SKM-1 treated with dmso at 0.1 percent for 144 hours (cell line): Measurements from ENCODE around the gene EEF2.
"Not testable (repeated sequence)": the region's sequence is repeated elsewhere in the genome, so short reads cannot be mapped to it uniquely, and the experiment has no call there.

Source experiments
- DNase-seq: peaks from one replicate; lab custom pipeline; 2025; ENCODE audit not compliant: unreplicated experiment; lab: John Stamatoyannopoulos, UW

Gene EEF2

DNA sequence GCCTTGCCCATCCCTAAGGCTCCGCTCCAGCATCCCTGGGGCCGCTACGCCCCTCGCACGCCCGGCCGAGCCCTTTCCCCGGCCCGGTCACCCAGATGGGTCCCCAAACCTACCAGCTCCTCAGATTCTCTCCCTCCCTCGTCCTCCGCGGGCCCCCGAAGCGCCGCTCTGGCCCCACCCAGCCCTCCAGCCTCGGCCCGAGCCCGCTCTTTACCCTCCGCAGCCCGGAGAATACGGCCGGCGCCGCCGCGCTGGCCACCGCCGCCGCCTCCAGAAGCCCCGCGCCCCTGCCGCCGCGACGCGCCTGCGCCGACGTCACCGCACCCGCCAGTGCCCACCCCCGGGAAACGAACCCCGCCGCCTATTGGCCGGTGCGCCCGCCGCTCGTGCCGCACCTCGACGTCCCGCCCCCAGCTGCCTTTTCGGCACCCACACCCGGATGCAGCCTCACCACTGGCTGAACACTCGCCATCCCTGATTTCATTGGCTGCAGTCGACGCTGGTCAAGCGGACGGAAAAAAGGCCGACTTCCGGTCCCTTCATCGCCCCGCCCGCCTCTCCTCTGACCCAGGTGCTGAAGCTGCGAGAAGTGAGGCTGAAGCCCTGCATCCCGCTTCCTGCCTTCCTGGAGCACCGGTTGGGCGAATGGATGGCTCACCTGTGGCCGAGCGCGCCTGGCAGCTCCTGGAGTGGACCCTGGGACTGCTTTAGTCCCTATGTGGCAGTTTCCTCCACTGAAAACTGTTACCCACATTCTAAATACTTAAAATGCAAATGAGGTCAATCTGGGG, 14.3 kb downstream of the EEF2 start, which contains the start of gene DAPK3:
TSS of gene DAPK3 (minus strand) at position 292 of the 791 bp plus-strand sequence. CDS start 1,364 bp downstream, outside the sequence.
- DNase-seq, result peak; percentile 97

DNA sequence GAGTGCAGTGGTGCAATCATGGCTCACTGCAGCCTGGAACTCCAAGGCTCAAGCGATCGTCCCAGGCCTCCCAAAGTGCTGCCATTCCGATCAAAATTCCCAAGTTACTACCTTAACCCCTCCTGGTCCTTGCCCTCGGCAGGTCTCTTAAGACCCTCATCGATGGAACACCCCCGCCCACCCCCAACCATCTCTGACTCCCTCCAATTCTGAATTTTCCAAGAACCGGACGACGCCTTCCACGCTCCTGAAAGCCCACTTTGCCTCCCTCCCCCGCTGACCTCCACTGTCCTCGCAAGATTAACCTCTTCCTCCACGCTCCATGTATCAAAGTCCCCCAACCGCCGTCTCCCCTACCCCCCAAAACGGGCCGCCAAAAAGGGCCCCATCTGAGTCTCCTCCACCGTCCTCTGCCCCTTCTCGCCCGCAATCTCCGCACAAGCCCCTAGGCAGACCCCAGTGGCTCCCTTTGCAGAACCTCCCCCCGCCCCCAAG, 14.9 kb downstream of the EEF2 start:
- no peak for DNase-seq

DNA sequence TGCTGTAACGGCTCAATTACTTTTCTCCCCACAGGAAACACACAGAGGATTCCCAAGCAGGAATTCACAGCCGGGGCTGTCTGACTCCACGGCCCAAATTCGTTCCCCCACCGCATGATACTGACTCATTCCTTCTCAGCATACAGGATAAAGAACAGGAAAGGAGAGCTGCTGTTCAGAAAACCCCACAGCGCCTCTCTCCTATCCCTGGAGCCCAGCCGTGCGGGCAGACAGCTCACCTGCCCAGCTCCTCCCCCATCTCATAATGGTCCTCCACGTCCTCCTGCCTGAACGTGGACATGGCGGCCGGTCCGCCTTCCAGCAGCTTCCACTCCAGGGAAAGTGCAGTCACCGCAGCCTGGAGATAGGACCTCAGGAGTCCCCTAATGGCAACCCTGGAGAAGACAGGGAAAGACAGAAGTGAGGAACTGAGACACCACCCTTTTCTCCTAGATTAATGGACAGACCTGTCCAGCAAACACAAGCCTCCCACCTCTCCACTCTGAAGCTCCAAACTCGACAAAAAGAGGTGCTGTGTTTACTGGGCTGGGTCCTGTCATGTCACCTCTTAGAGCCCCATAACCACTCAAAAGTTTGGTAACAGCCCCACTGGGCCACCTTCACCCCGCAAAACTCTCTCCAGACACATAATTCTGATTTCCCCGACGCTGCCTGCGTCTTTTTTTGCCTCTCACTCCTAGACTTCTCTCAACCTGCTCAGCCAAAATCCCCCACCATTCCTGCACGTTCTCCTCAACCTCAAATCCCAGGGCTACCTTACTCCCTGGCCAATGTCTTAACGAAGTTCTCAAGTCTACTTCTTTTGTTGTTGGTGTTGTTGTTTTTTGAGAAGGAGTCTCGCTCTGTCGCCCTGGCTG, 15.6 kb downstream of the EEF2 start:
- DNase-seq, result no peak

DNA sequence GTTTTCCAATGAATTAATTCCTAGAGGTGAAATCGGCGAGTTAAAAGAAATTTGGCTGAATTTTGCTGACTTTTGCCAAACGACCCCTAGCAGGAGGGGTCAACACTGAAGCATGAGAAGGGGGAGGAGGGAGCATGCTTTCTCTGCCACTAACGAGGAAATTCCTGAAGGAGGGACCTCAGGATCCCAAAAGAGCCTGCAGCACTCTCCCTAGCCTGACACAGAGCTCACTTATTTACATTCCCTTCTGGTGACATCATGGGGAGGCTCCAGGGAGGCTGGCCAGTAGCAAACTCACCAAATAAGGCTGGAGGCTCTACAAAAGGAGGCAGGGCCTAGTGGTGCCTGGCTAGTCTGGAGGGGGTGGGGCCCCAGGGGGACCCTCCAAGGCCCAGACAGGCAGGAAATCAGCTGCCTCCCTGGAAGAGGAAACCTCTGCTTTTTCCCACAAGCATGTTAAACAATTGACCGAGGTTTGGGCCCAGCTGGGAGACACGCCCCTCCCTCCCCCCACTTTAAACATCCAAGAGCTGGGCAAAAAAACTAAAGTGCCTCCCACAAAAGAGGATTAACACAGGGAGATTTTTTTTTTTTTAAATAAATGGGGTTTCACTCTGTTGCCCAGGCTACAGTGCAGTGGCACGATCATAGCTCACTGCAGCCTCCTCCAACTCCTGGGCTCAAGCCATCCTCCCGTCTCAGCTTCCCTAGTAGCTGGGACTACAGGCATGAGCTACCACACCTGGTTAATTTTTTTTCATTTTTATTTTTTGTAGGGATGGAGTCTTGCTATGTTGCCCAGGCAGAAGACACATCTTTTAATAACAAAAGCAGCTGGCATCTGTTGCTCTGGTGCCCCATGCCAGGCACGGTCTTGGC, 16.5 kb downstream of the EEF2 start:
- DNase-seq, result no peak

DNA sequence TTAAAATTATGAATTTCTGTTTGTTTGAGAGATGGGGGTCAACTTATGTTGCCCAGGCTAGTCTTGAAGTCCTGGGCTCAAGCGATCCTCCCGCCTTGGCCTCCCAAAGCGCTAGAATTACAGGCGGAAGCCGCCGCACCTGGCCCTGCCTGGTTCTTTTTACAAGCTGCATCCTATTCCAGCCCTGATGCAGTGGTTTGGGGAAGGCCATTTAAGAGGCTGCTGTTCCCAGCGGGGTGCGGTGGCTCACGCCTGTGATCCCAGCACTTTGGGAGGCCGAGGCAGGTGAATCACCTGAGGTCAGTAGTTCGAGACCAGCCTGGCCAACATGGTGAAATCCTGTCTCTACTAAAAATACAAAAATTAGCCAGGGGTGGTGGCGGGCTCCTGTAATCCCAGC, 17.3 kb downstream of the EEF2 start:
- not testable (repeated sequence) for DNase-seq

DNA sequence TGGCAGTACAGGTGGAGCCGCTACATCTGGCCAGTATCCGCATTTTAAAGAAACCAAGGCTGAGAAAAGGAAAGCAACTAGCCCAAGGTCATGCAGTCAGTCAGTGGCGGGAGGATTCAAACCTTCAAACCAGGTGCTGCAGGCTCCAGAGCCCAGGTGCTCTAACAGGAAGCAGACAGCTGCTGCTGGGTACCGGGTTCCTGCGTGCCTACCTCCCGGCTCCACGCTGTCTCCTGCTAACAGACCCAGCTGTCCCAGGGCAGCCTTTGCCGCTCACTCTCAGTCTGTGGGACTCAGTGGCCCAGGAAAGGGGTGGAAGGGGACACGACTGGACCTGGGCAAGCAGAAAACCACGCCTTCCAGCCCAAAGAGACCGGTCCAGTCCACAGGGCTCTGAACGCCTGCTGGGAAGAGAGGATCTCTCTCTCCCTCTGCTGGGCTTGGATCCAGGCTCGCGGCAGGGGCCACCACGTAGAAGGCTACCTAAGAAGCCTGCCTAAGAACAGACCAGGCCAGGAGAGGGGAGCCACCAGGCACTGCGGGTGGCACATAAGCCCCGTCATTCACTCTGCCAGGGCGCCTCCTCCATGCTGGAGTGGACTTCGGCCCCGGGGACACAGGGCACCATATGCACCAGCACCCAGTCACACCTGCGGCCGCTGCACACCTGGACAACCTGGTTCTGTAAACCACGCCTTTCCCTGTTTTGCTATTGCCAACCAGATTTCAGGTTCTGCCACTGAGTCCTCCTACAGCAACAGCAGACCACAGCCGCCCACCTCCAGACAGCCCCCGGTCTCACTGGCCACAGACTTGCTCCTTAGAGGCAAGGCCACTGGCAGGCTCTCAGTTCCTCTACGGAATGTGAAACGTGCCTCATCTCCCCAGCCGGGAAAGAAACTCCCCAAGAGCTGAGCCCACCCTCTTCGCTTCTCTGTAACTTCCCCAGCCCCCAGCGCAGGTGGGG, 18.9 kb downstream of the EEF2 start:
- no peak for DNase-seq

DNA sequence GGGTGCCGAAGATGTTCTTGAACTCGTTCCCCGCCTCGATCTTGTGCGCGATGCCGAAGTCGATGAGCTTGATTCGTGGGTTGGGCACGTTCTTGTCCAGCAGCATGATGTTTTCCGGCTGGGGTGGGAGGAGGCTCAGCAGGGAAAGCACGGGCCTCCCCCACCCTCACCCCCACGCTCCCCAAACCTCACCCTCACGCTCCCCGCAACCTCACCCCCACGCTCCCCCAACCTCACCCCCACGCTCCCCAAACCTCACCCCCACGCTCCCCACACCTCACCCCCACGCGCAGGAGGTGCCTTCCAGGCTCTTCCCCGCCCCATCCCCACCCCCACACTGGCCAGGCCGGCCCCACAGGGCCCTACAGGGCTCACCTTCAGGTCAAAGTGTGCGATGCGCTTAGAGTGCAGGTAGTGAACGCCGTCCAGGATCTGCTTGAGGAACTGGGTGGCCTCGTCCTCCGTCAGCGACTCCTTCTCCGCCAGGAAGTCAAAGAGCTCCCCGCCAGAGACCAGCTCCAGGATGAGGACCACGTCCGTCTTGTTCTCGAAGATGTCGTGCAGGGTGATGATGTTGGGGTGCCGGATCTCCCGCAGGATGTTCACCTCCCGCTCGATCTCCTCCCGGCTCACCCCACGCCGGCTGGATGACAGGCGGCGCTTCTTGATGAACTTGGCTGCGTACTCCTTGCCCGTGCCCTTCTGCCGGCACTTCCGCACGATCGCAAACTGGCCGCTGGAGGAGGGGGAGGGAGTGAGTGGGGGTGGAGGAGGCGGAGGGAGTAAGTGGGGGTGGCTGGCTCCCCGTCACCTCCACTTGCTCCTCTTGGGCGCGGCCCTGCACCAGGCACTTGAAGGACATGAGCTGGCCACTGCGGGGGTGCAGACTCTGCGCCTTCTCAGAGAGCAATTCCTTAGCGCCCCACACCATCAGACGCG, 20.7 kb downstream of the EEF2 start:
- DNase-seq, result no peak

DNA sequence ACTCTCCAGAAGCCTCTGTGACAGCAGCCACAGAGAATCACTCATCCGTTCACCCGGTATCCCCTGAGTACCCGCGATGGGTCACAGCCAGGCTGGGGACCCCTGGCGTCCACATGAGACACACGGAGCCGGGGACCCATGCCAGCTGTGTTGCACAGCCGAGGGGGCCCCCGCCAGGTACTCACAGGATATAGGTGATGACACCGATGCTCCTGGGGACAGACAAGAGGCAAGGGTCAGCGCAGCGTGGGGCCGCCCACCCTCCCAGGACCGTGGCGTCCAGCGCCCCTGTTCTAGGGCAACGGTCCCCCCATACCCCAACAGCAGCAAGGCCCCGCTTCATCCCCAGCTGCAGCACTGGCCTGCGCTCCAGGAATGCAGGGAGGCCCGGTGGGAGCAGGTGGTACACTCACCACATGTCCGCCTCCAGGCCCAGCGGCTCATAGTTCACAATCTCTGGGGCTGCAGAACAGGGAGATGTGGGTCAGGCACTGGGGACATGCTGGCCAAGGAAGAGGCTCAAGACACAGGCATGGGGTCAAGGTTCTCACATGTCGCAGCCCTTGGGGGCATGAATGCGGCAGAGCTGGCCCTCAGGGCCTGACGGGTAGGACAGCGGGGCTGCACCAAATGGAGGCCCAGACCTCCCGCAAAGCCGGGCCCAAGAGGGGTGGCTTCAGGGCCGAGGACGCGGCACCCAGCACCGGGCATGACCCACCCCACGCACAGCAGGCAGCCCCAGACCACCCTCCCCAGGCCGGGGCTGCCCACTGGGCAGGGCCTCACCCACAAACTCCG, 21.6 kb downstream of the EEF2 start:
- DNase-seq, result no peak

DNA sequence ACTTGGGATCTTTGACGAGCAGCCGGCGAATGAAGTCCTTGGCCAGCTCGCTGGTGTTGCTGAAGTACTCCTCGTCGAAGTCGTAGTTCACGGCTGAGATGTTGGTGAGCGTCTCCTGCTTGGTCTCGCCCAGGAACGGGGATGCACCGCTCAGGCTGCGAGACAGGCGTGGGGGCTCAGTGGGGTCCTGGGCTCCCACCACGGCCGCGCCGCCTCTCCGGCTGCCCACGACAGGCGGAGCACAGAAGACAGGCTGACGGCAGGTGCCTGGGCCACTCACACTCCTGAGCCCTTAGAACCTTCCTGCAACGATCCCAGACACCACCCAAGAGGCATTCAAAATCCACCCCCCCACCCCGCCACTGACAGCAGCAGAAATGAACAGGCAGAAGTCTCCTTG, 24.3 kb downstream of the EEF2 start:
- no peak for DNase-seq

DNA sequence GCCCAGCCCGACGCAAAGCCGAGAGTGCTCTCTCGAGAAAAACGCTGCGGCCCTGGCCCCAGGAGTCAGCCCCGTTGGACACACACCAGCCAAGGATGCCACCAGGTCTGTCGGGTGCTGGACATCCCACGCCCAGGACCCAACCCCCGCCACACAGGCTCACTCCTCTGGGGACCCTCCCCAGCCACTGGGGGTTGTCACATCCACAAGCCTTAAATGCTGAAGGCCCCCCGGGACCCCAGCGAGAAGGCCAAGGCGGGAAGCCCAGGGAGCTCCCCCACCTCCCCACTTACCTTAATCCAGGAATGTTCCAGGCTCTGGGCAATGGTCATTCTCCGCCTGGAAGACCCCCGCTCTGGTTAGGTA, 25.5 kb downstream of the EEF2 start:
- DNase-seq, result no peak

DNA sequence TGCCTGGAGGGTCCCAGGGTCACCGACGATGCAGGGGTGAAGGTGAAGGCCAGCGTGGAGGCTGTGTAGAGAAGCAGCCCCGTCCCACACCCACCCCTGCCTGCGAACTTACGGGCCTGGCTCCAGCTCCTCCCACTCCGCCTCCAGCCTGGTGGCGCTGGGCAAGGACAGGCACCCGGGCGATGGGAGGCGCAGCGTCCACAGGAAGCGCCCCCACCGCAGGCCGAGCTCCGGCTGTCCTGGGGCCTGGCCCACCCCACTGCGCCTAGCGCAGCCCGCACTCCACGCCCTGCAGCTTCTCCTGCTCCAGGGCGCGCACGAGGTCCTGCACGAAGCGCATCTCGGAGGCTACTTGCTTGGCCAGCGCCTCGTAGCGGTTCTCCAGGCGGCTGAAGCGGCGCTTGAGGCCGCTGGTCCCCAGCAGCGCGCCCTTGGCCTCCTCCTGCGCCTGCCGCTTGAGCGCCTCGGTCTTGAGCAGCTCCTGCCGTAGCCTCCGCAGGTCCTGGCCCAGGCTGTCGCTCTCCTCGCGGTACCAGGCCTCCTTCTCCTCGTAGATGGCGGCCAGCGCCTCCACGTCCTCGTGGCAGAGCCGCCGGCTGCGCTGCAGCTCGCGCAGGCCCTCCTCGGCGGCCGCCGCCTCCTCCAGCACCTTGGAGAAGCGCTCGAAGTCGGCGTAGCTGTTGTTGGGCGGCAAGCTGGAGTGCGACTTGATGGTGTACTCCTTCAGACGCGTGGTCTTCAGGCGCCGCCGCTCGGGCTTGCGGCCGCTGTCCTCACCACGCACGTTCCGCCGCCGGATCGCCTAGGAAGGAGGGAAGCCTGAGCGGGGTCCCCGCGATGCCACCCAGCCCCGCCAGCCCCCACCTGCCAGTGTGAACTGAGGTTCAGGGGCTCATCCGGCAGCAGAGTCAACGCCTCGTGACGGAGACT, 26.2 kb downstream of the EEF2 start:
- no peak for DNase-seq

DNA sequence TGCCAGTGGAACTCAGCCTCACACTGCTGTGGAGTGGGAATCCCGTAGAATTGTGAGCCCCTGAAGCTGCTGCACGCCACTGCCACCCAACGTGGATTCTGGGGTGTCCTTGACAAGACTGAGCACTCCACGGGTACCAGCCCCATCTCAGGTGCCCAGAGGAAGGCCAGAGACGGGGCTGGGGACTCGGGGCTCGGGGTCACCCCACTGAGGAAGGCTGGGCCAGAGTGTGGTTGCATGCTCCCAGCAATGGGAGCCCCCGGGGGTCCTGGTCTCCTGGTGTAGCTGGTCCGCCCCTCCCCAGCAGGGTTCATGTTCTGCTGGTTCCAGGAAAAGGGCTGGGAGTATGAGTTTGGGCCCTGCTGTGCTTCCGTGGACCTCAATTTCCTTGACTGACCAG, 29.6 kb downstream of the EEF2 start:
- no peak for DNase-seq

DNA sequence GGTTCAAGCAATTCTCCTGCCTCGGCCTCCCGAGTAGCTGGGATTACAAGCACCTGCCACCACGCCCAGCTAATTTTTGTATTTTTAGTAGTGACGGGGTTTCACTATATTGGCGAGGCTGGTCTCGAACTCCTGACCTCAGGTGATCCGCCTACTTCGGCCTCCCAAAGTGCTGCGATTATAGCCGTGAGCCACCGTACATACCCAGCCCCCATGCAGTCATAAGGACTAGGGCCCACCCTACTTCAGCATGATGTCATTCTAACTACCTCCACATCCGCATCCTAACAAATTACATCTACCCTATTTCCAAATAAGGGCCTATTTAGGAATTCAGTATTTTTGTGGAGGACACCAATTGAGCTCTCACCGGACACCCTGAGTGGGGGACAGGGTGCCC, 30.0 kb downstream of the EEF2 start:
- not testable (repeated sequence) for DNase-seq

DNA sequence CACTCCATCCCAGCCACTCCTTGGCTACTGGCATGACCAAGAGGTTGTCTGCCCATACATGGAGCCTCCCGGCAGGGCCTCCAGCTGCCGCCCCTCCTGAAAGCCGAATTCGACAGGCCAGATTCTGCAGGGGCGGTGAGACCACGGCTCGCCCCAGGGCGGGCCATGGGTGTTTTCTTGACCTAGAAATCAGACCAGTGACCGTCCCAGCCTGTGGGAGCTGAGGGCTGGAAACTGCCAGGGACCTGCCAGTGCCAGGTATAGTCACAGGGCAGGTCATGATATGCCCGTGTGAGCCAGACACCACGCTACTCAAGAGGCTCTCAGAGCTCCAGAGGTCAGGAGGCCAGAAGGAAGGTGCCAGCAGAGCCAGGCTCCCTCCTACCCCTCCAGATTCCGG, 31.2 kb downstream of the EEF2 start:
- DNase-seq, result no peak

DNA sequence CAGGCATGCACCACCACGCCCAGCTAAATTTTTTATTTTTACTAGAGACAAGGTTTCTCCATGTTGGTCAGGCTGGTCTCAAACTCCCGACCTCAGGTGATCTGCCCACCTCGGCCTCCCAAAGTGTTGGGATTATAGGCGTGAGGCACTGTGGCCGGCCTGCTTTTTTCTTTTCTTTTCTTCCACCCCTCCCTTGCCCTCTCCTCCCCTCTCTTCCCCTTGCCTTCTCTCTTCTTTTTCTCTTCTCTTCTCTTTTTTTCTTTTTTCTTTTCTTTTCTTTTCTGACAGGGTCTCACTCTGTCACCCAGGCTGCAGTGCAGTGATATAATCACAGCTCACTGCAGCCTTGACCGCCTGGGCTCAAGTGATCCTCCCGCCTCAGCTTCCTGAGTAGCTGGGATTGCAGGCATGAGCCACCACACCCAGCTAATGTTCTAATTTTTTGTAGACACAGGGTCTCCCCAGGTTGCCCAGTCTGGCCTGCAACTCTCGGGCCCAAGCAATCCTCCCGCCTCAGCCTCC, 32.4 kb downstream of the EEF2 start:
- not testable (repeated sequence) for DNase-seq
